Amniotic stem cell (primary cell): Measurements from ENCODE around the gene ACY1.
"Not testable (repeated sequence)": the region's sequence is repeated elsewhere in the genome, so short reads cannot be mapped to it uniquely, and the experiment has no call there.

ENCODE experiments used
- DNase-seq: peaks from one replicate; lab custom pipeline; 2025; lab: John Stamatoyannopoulos, UW

The ACY1 gene

GRCh38 chr3:51983578-51984268, 388 bp downstream of the ACY1 start:
- no peak for DNase-seq

- DNase-seq, result no peak
These were observed 923 bp downstream of the ACY1 start for GRCh38 chr3:51984269-51984647.

GRCh38 chr3:51985063-51985462, 1.7 kb downstream of the ACY1 start:
- no peak for DNase-seq

- DNase-seq, result no peak
These were observed 2.9 kb downstream of the ACY1 start for GRCh38 chr3:51986010-51986947.

- no peak for DNase-seq
These were observed 4.2 kb downstream of the ACY1 start for GRCh38 chr3:51987568-51987967.

- no peak for DNase-seq
These were observed 5.2 kb downstream of the ACY1 start for GRCh38 chr3:51988286-51989146.

GRCh38 chr3:51990501-51990971, 7.2 kb downstream of the ACY1 start:
- not testable (repeated sequence) for DNase-seq

GRCh38 chr3:51992017-51992682, 8.8 kb downstream of the ACY1 start:
- no peak for DNase-seq

GRCh38 chr3:51993657-51994056, 10.3 kb downstream of the ACY1 start:
- DNase-seq, result not testable (repeated sequence)

- no peak for DNase-seq
These were observed 11.2 kb downstream of the ACY1 start for GRCh38 chr3:51994530-51994929.

- DNase-seq, result peak; percentile 92
These were observed 12.2 kb downstream of the ACY1 start, which contains the start of gene RPL29 for GRCh38 chr3:51995346-51996163. Gene RPL29 (minus strand): TSS chr3:51995895. CDS start chr3:51995461, 434 bp downstream.

GRCh38 chr3:51997172-51997571, 13.8 kb downstream of the ACY1 start:
- no peak for DNase-seq

GRCh38 chr3:51997935-51998596, 14.7 kb downstream of the ACY1 start:
- no peak for DNase-seq

GRCh38 chr3:51998774-51999173, 15.4 kb downstream of the ACY1 start:
- no peak for DNase-seq

GRCh38 chr3:51999846-52000245, 16.5 kb downstream of the ACY1 start:
- DNase-seq, result no peak

GRCh38 chr3:52001443-52001974, 18.2 kb downstream of the ACY1 start:
- no peak for DNase-seq

GRCh38 chr3:52002748-52003147, 19.4 kb downstream of the ACY1 start:
- DNase-seq, result no peak

GRCh38 chr3:52004163-52004787, 20.9 kb downstream of the ACY1 start:
- no peak for DNase-seq

GRCh38 chr3:52004906-52005395, 21.6 kb downstream of the ACY1 start:
- DNase-seq, result no peak
